ENCODE results near the gene S100P.

DNA sequence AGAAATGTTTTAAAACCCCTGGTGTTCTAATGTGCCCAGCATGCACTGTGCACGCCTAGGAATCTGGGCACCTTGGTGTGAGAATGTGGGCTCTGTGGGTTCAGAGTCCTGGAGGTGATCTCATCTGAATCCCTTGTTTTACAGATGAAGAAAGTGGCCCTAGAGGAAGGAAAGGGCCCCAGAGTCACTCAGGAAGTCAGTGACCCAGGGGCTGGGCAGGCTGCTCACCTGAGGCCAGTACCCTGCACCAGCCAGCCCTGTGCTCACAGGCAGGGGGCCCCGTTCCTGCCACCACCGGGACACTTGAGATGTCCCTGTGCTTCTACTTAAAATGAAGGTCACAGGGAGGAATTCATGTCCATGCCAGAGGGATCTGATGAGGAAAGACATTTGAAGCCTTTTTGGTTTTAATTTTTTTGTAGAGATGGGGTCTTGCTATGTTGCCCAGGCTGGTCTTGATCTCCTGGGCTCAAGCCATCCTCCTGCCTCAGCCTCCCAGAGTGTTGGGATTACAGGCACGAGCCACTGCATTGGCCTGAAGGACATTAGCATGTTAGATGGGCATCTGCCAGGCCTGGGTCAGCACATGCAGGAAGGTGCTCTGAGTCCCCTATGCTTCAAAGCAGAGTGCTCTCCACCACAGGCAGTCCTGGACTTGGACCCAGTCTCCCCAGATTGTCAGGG lies 7.4 kb upstream of the S100P start:
- no peak for TF ChIP-seq CTCF (conservative IDR thresholded peaks at IDR 0.05; ENCODE audit: low read depth, low read length)
- no peak for TF ChIP-seq RFX5 (IDR thresholded peaks at IDR 0.05; ENCODE audit: low read depth, low read length)
- no peak for TF ChIP-seq MXI1 (IDR thresholded peaks at IDR 0.05; ENCODE audit: borderline replicate concordance, low read depth, low read length)
- TF ChIP-seq CEBPB (IDR thresholded peaks at IDR 0.05; ENCODE audit: low read depth, low read length): no peak
- TF ChIP-seq NFE2L2 (IDR thresholded peaks at IDR 0.05; ENCODE audit: low read depth, low read length): no peak
- TF ChIP-seq MAFK (IDR thresholded peaks at IDR 0.05; ENCODE audit: low read depth, low read length): no peak
- no peak for TF ChIP-seq SMC3 (IDR thresholded peaks at IDR 0.05; ENCODE audit: low read depth, low read length)
- TF ChIP-seq ELK1 (IDR thresholded peaks at IDR 0.05; ENCODE audit: borderline replicate concordance, low read depth, low read length): no peak
- no peak for TF ChIP-seq POLR2A (IDR thresholded peaks at IDR 0.05; ENCODE audit: low read depth, low read length)
